ENCODE results near the gene SYPL2. TPM values are rescaled to one million over a fixed set of nuclear protein-coding genes. Genes with fewer than 3 reads are reported as not detected.

Gene SYPL2
- total RNA-seq, 4 donors from 2014 or later: 0.48 to 5.9 (median 2.3) TPM

DNA sequence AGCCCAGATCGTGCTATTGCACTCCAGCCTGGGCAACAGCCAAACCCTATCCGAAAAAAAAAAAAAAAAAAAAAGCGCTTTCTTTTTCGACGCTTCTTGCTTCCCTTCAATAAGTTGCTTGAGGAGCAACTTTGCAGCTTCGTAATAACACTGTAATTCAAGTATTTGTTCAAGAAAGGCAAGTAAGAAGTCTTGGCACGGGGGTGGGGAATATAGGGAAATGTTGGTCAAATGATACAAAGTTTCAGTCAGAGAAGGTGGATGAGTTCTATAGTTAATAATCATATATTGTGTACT, 39.2 kb upstream of the SYPL2 start:
- H3K4me3 ChIP-seq: peak overlapping the region; percentile 80 to 90
- intact Hi-C loops (cut with DNase I; ENCODE audit: low total_unique reads): loop anchor here (10.0 kb wide), 1 partner anchor 58 kb away; the partner anchor contains the start of gene ATXN7L2
- no peak for TF ChIP-seq CTCF (IDR thresholded peaks at IDR 0.05)
- TF ChIP-seq POLR2A (IDR thresholded peaks at IDR 0.05): no peak

DNA sequence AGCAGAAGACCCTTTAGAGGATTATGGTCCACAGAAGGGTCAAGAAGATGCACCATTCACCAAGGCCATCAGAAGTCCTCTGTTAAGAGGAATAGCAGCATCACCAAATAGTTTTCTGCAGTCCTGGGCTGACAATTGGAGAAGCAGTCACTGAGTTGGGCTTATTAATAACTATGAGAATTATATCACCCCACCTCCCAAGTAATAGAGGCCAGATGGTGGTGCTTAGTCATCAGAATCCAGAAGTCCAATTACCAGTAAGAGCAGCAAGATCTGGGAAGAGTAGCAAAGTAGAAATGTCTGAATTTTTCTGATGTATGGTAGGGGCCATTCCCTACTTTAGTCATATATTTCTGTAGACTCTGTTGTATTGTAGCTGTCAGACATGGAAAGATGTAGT, 34.0 kb upstream of the SYPL2 start:
- intact Hi-C loops (cut with DNase I; ENCODE audit: low total_unique reads): no loop called here
- H3K27me3 ChIP-seq: no peaks in the 10 kb centered on the region
- no peak for TF ChIP-seq CTCF (IDR thresholded peaks at IDR 0.05)
- no peak for TF ChIP-seq POLR2A (IDR thresholded peaks at IDR 0.05)
- no peaks in the 10 kb centered on the region for H3K4me1 ChIP-seq
- H3K27ac ChIP-seq: no peak overlapping the region
- no peak overlapping the region for H3K4me3 ChIP-seq
- DNase-seq: no peak
- H3K9me3 ChIP-seq: no peaks in the 10 kb centered on the region
- H3K36me3 ChIP-seq: no peaks in the 10 kb centered on the region

More for the DNA sequence above, 39.2 kb upstream of the SYPL2 start:
- H3K36me3 ChIP-seq: no peaks in the 10 kb centered on the region
- peak overlapping the region; percentile 70 to 86 for H3K27ac ChIP-seq
- no peaks in the 10 kb centered on the region for H3K27me3 ChIP-seq
- peaks cover 0 to 16% of the 10 kb centered on the region in 2 donors for H3K4me1 ChIP-seq
- no peak for DNase-seq
- no peaks in the 10 kb centered on the region for H3K9me3 ChIP-seq

DNA sequence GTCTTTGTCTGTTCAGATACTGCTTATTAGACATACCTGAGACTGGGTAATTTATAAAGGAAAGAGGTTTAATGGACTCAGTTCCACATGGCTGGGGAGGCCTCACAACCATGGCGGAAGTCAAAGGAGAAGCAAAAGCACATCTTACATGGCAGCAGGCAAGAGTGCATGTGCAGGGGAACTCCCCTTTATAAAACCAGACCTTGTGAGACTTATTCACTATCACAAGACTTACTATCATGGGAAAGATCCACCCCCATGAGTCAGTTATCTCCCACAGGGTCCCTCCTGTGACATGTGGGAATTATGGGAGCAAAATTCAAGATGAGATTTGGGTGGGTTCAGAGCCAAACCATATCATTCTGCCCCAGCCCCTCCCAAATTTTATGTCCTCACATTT, 33.0 kb upstream of the SYPL2 start:
- Histone ChIP-seq H3K27ac (no peak overlapping the region), H3K9me3 (no peaks in the 10 kb centered on the region), H3K36me3 (no peaks in the 10 kb centered on the region), H3K4me1 (no peaks in the 10 kb centered on the region), H3K27me3 (no peaks in the 10 kb centered on the region), H3K4me3 (no peak overlapping the region)
- DNase-seq: no peak
- no peak for TF ChIP-seq CTCF (IDR thresholded peaks at IDR 0.05)
- TF ChIP-seq POLR2A (IDR thresholded peaks at IDR 0.05): no peak
- intact Hi-C loops (cut with DNase I; ENCODE audit: low total_unique reads): no loop called here

- intact Hi-C loops (cut with DNase I; ENCODE audit: low total_unique reads): no loop called here
These were observed 31.9 kb upstream of the SYPL2 start for GRCh38 chr1:109434484-109434883.

DNA sequence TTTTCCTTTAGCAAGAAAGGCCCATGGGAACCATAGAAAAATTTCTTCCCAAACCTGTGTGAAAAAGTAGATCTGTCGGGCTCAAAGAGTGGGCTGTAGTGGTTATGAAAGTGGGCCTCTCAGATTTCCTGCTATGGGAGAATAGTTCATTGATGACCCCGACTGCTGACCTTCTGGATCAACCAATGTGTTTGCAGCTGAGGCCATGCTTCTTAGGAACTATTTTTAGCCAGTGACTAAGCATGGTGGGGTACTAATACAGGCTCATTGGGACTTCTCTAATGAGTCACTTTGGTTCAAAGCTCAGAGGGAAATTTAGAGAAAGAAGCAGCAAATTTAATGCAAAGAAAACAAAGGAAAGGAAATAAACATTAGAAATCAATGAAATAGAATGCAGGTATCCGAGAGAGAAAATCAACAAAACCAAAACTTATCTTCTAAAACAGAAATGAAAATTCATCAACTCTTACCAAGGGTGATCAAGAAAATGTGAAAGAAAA, 27.5 kb upstream of the SYPL2 start:
- Histone ChIP-seq H3K9me3 (no peaks in the 10 kb centered on the region), H3K27ac (peak overlapping the region in 1 of 2 donors; percentile 33), H3K4me3 (no peak overlapping the region), H3K4me1 (no peaks in the 10 kb centered on the region), H3K27me3 (no peaks in the 10 kb centered on the region), H3K36me3 (no peaks in the 10 kb centered on the region)
- peak in 1 of 2 donors; percentile 29 for DNase-seq
- TF ChIP-seq POLR2A (IDR thresholded peaks at IDR 0.05) (no peak), CTCF (IDR thresholded peaks at IDR 0.05) (no peak)
- intact Hi-C loops (cut with DNase I; ENCODE audit: low total_unique reads): no loop called here

More at GRCh38 chr1:109434484-109434883, 31.9 kb upstream of the SYPL2 start:
- TF ChIP-seq POLR2A (IDR thresholded peaks at IDR 0.05) (no peak), CTCF (IDR thresholded peaks at IDR 0.05) (no peak)
- Histone ChIP-seq H3K4me1 (no peaks in the 10 kb centered on the region), H3K9me3 (no peaks in the 10 kb centered on the region), H3K4me3 (no peak overlapping the region), H3K27ac (no peak overlapping the region), H3K27me3 (no peaks in the 10 kb centered on the region), H3K36me3 (no peaks in the 10 kb centered on the region)
- no peak for DNase-seq

All from uterus (tissue), 4 donors.